ENCODE measurements around the gene SLC44A3. TPM values are rescaled to one million over a fixed set of nuclear protein-coding genes. Genes with fewer than 3 reads are reported as not detected.

SLC44A3 gene
- polyA plus RNA-seq, 2 of the 4 experiments (the other 2 are of a cell fraction) = 1.9 to 5.4 TPM

DNA sequence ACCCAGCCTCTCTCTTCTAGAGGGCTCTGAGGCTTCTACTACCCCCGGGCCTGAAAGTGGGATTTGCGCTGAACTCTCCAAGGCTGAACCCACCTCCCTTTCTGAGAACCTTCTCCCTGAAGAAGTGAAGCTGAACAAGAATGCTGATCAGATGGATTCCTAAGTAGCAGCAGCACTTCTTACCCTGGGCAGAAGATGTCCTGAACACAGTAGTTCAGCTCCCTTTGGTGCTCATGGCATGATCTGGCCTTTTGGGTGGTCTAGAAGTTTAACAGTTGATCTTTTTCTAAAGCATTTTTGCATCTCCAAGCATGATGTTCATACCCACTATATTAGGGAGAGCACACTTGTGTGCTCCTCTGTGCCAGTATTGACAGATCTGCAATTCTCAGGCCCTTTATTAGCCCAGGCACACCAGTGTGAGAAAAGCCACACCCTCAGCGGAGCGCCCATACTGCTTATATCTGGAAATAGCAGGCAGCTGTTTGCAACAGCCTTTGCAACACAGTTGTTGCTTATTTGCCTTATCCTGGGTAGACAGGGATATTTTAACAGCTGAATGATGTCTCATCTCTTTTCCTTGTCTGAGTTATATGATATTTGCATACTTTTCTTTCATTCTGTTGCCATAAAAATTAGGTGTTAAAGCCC, 72.6 kb downstream of the SLC44A3 start:
- Histone ChIP-seq H3K4me1 (no peaks in the 10 kb centered on the region), H3K4me3 (no peak overlapping the region), H3K9me3 (no peaks in the 10 kb centered on the region), H3K27ac (no peak overlapping the region), H3K4me2 (no peak overlapping the region)
- FAIRE-seq (no peak), DNase-seq (ENCODE audit: low read depth in 1 of 2, low spot score in 1 of 2) (no peak), ATAC-seq (no peak)
- TF ChIP-seq, protein P1, sequence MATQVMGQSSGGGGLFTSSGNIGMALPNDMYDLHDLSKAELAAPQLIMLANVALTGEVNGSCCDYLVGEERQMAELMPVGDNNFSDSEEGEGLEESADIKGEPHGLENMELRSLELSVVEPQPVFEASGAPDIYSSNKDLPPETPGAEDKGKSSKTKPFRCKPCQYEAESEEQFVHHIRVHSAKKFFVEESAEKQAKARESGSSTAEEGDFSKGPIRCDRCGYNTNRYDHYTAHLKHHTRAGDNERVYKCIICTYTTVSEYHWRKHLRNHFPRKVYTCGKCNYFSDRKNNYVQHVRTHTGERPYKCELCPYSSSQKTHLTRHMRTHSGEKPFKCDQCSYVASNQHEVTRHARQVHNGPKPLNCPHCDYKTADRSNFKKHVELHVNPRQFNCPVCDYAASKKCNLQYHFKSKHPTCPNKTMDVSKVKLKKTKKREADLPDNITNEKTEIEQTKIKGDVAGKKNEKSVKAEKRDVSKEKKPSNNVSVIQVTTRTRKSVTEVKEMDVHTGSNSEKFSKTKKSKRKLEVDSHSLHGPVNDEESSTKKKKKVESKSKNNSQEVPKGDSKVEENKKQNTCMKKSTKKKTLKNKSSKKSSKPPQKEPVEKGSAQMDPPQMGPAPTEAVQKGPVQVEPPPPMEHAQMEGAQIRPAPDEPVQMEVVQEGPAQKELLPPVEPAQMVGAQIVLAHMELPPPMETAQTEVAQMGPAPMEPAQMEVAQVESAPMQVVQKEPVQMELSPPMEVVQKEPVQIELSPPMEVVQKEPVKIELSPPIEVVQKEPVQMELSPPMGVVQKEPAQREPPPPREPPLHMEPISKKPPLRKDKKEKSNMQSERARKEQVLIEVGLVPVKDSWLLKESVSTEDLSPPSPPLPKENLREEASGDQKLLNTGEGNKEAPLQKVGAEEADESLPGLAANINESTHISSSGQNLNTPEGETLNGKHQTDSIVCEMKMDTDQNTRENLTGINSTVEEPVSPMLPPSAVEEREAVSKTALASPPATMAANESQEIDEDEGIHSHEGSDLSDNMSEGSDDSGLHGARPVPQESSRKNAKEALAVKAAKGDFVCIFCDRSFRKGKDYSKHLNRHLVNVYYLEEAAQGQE (IDR thresholded peaks at IDR 0.05) = no peak
- TF ChIP-seq, protein P2, sequence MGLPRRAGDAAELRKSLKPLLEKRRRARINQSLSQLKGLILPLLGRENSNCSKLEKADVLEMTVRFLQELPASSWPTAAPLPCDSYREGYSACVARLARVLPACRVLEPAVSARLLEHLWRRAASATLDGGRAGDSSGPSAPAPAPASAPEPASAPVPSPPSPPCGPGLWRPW (IDR thresholded peaks at IDR 0.05) = no peak
- TF ChIP-seq CEBPB (IDR thresholded peaks at IDR 0.05) = no peak
- no peak for TF ChIP-seq MAZ (IDR thresholded peaks at IDR 0.05; ENCODE audit: borderline replicate concordance, low read depth, low read length)
- no peak for TF ChIP-seq POLR2AphosphoS2 (conservative IDR thresholded peaks at IDR 0.05; ENCODE audit: low read length)
- no peak for TF ChIP-seq ESRRA (IDR thresholded peaks at IDR 0.05; ENCODE audit: borderline replicate concordance, low read length)
- TF ChIP-seq BHLHE40 (IDR thresholded peaks at IDR 0.05; ENCODE audit: low read depth, low read length) = no peak
- ChIA-PET CTCF (interaction anchor here (0.6 to 1.3 kb wide), 2 partner anchors 38 to 85 kb away, joined by 3 to 4 read pairs; no protein-coding TSS in a partner anchor), POLR2A (no interaction called here)
- WGBS (ENCODE audit: missing lambda C conversion rate) = 96% methylated on average over 4 of the region's 4 CpGs

DNA sequence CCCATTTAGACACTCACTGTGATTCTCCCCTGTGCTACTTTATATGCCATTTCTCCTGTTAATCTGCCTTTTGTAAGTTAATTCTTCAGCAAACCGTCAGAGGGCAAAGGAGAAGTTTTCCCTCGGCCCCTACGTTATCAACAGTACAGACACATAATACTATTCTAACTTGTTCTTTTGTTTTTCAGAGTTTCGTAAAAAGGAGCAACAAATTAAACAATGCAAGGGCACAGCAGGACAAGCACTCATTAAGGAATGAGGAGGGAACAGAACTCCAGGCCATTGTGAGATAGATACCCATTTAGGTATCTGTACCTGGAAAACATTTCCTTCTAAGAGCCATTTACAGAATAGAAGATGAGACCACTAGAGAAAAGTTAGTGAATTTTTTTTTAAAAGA, 74.5 kb downstream of the SLC44A3 start:
- TF ChIP-seq FOSB (CRISPR knock-in tag; IDR thresholded peaks at IDR 0.05) (no peak), NFE2L2 (conservative IDR thresholded peaks at IDR 0.05; ENCODE audit: low read length) (no peak), TP53 (CRISPR knock-in tag; IDR thresholded peaks at IDR 0.05) (no peak), ZC3H11A (IDR thresholded peaks at IDR 0.05) (no peak), NR3C1 (IDR thresholded peaks at IDR 0.05) (no peak), KDM1A (IDR thresholded peaks at IDR 0.05; ENCODE audit: low read depth) (no peak), POLR2AphosphoS2 (conservative IDR thresholded peaks at IDR 0.05; ENCODE audit: low read length) (no peak), RARB (CRISPR knock-in tag; IDR thresholded peaks at IDR 0.05) (no peak), FOSL2 (IDR thresholded peaks at IDR 0.05) (no peak), FOSL2 (CRISPR knock-in tag; IDR thresholded peaks at IDR 0.05) (no peak)
- Histone ChIP-seq H3K4me1 (no peaks in the 10 kb centered on the region), H3K4me2 (no peak overlapping the region), H3K27ac (no peak overlapping the region), H3K9me3 (no peaks in the 10 kb centered on the region), H3K4me3 (no peak overlapping the region)
- DNase-seq (ENCODE audit: low read depth in 1 of 2, low spot score in 1 of 2) = no peak
- WGBS (ENCODE audit: missing lambda C conversion rate) = 88% methylated on average over 4 of the region's 4 CpGs
- POLR2A ChIA-PET = no interaction called here
- FAIRE-seq = no peak
- CTCF ChIA-PET = interaction anchor here (0.9 to 1.5 kb wide), 2 partner anchors 10 to 40 kb away, joined by 3 to 4 read pairs; no protein-coding TSS in a partner anchor
- no peak for ATAC-seq

DNA sequence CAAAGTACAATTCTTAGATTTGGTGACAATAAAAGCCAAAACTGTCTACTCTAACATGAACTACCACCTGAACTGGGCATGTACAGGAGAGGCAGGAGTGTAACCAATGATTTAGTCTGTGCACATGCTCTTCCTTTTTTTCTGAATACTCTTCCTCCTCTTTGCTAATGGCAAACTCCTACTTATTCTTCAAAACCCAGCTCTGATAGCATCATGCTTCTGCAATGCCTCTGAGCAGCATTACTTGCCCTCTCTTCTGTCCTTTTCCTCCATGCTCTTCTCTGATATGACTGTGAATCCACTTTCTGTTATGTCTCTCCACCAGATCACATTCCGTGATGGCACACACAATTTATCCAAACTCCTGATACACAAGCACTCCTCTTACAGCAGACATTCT, 75.4 kb downstream of the SLC44A3 start:
- Histone ChIP-seq H3K4me3 (no peak overlapping the region), H3K27ac (no peak overlapping the region), H3K4me2 (no peak overlapping the region), H3K9me3 (no peaks in the 10 kb centered on the region), H3K4me1 (no peaks in the 10 kb centered on the region)
- FAIRE-seq = no peak
- no peak for ATAC-seq
- POLR2A ChIA-PET = no interaction called here
- WGBS (ENCODE audit: missing lambda C conversion rate) = 94% methylated on average over 1 of the region's 1 CpG
- CTCF ChIA-PET = interaction anchor here (0.9 to 1.5 kb wide), 4 partner anchors 9 to 148 kb away, joined by 3 to 4 read pairs (median 4); no protein-coding TSS in a partner anchor
- DNase-seq (ENCODE audit: low read depth in 1 of 2, low spot score in 1 of 2) = no peak
- TF ChIP-seq, protein P3, sequence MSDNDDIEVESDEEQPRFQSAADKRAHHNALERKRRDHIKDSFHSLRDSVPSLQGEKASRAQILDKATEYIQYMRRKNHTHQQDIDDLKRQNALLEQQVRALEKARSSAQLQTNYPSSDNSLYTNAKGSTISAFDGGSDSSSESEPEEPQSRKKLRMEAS (IDR thresholded peaks at IDR 0.05) = no peak
- TF ChIP-seq, protein P4, sequence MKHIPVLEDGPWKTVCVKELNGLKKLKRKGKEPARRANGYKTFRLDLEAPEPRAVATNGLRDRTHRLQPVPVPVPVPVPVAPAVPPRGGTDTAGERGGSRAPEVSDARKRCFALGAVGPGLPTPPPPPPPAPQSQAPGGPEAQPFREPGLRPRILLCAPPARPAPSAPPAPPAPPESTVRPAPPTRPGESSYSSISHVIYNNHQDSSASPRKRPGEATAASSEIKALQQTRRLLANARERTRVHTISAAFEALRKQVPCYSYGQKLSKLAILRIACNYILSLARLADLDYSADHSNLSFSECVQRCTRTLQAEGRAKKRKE (CRISPR knock-in tag; IDR thresholded peaks at IDR 0.05; ENCODE audit: low read depth) = no peak
- no peak for TF ChIP-seq CHD2 (IDR thresholded peaks at IDR 0.05; ENCODE audit: low read length, partially characterized antibody)
- no peak for TF ChIP-seq HOXB13 (CRISPR knock-in tag; IDR thresholded peaks at IDR 0.05; ENCODE audit: low read depth)
